Caco-2 (cell line): ENCODE measurements around the gene PLIN1. TPM values are rescaled to one million over a fixed set of nuclear protein-coding genes. Genes with fewer than 3 reads are reported as not detected.

Source experiments
- BruUV-seq: library from RNA; stranded (reverse); fragments of 400-500 nt; replicated peaks from 2 replicates; lab custom pipeline; 2021; lab: Mats Ljungman, UMichigan
- CTCF ChIA-PET: fragments of 300-600 bp; sonication (Branson Sonifier 250); formaldehyde crosslinking; loops from one replicate; lab custom pipeline; 2022; ENCODE audit warnings: antibody characterized with exemption; lab: Charles Lee
- POLR2A ChIA-PET: fragments of 300-600 bp; sonication (Branson Sonifier 250); formaldehyde crosslinking; loops from one replicate; lab custom pipeline; 2022; ENCODE audit warnings: antibody characterized with exemption; lab: Charles Lee
- DNase-seq, 2 experiments: peaks; one replicate each; pipeline versions ENCODE4 v3.0.0 to v3.0.0-alpha.2; 2020 to 2022
- H3K27me3 ChIP-seq: replicated peaks from 2 replicates; pipeline ENCODE4 v1.6.0; 2011; ENCODE audit warnings: low read length; ENCODE audit not compliant: control insufficient read depth, insufficient read depth
- H3K36me3 ChIP-seq: 2 replicates; pipeline ENCODE4 v1.5.1; 2011; ENCODE audit warnings: low read length; ENCODE audit not compliant: control insufficient read depth, insufficient read depth
- H3K4me1 ChIP-seq: fragments of 250-450 bp; sonication (Bioruptor Pico); 2 replicates; pipeline ENCODE4 v1.5.1; 2020; ENCODE audit warnings: mild to moderate bottlenecking
- H3K4me3 ChIP-seq: 2 replicates; pipeline ENCODE4 v1.5.1; 2011; ENCODE audit warnings: low read depth, mild to moderate bottlenecking, control low read depth, low read length
- H3K9me3 ChIP-seq: fragments of 250-450 bp; sonication (Bioruptor Pico); 2 replicates; pipeline ENCODE4 v1.5.1; 2020; ENCODE audit warnings: mild to moderate bottlenecking, moderate library complexity
- H3K27ac Mint-ChIP-seq: one replicate; pipeline ENCODE4 v1.8.0; 2022; ENCODE audit warnings: mixed read lengths; ENCODE audit not compliant: unreplicated experiment
- H3K27me3 Mint-ChIP-seq: one replicate; pipeline ENCODE4 v1.8.0; 2022; ENCODE audit warnings: mixed read lengths; ENCODE audit not compliant: insufficient read depth, unreplicated experiment
- H3K36me3 Mint-ChIP-seq: one replicate; pipeline ENCODE4 v1.8.0; 2022; ENCODE audit warnings: mild to moderate bottlenecking, mixed read lengths; ENCODE audit not compliant: insufficient read depth, unreplicated experiment
- H3K4me1 Mint-ChIP-seq: one replicate; pipeline ENCODE4 v1.8.0; 2022; ENCODE audit warnings: low read depth, mixed read lengths; ENCODE audit not compliant: unreplicated experiment
- H3K4me3 Mint-ChIP-seq: one replicate; pipeline ENCODE4 v1.8.0; 2022; ENCODE audit warnings: mild to moderate bottlenecking, moderate library complexity, mixed read lengths; ENCODE audit not compliant: unreplicated experiment
- H3K9me3 Mint-ChIP-seq: one replicate; pipeline ENCODE4 v1.8.0; 2022; ENCODE audit warnings: mixed read lengths; ENCODE audit not compliant: unreplicated experiment
- CTCF ChIP-seq, 2 experiments: fragments of 200-600 bp in 1 of 2; IDR thresholded peaks; 1 replicate in 1 of 2; 2 replicates in 1 of 2; pipeline versions ENCODE4 v1.5.1 to v1.8.0; 2011 to 2022; ENCODE audit warnings: antibody characterized with exemption in 1 of 2, control low read depth in 1 of 2, inconsistent platforms in 1 of 2, low read depth in 1 of 2, low read length in 1 of 2, mild to moderate bottlenecking in 1 of 2, moderate library complexity in 1 of 2; ENCODE audit not compliant: insufficient read depth in 1 of 2, severe bottlenecking in 1 of 2, unreplicated experiment in 1 of 2
- intact Hi-C: fragments of 100-400 bp; cut with micrococcal nuclease; formaldehyde crosslinking; loops from one replicate; pipeline ENCODE4 v1.10.0; 2022; ENCODE audit not compliant: unreplicated experiment
- total RNA-seq: library from RNA; stranded (reverse); gene quantifications from 2 replicates; pipeline ENCODE4 v1.2.3, GENCODE V29; 2022

The PLIN1 gene
- total RNA-seq, 1 experiment from 2014 or later = not detected

- intact Hi-C loops = no loop called here
- Mint-ChIP-seq H3K4me3 (no peak overlapping the region), H3K27me3 (no peaks in the 10 kb centered on the region), H3K4me1 (no peaks in the 10 kb centered on the region), H3K27ac (no peak overlapping the region), H3K36me3 (no peaks in the 10 kb centered on the region), H3K9me3 (no peaks in the 10 kb centered on the region)
- Histone ChIP-seq H3K27me3 (no peaks in the 10 kb centered on the region), H3K4me1 (no peaks in the 10 kb centered on the region), H3K36me3 (no peaks in the 10 kb centered on the region), H3K9me3 (no peaks in the 10 kb centered on the region), H3K4me3 (no peak overlapping the region)
- no peak for DNase-seq
- ChIA-PET POLR2A (no interaction called here), CTCF (no interaction called here)
- no peak for TF ChIP-seq CTCF (IDR thresholded peaks at IDR 0.05; ENCODE audit: insufficient read depth in 1 of 2, low read depth in 1 of 2, low read length in 1 of 2, severe bottlenecking in 1 of 2, unreplicated experiment in 1 of 2)
- no TSS peak for BruUV-seq
Observed at GRCh38 chr15:89641053-89641452, 38.1 kb downstream of the PLIN1 start.

- Mint-ChIP-seq H3K4me3 (no peak overlapping the region), H3K9me3 (peaks cover 5% of the 10 kb centered on the region), H3K27ac (no peak overlapping the region), H3K4me1 (no peaks in the 10 kb centered on the region), H3K27me3 (no peaks in the 10 kb centered on the region), H3K36me3 (no peaks in the 10 kb centered on the region)
- no peak for DNase-seq
- intact Hi-C loops = no loop called here
- BruUV-seq = no TSS peak
- no peaks in the 10 kb centered on the region for H3K4me1 ChIP-seq
- no peaks in the 10 kb centered on the region for H3K9me3 ChIP-seq
- no peaks in the 10 kb centered on the region for H3K36me3 ChIP-seq
- ChIA-PET CTCF (no interaction called here), POLR2A (no interaction called here)
- H3K27me3 ChIP-seq = no peaks in the 10 kb centered on the region
- TF ChIP-seq CTCF (IDR thresholded peaks at IDR 0.05; ENCODE audit: insufficient read depth in 1 of 2, low read depth in 1 of 2, low read length in 1 of 2, severe bottlenecking in 1 of 2, unreplicated experiment in 1 of 2) = no peak
- no peak overlapping the region for H3K4me3 ChIP-seq
Observed at GRCh38 chr15:89640245-89640644, 38.9 kb downstream of the PLIN1 start.

GRCh38 chr15:89633585-89633984 is 45.6 kb downstream of the PLIN1 start:
- intact Hi-C loops = no loop called here
- peak overlapping the region; percentile 15 for H3K27ac Mint-ChIP-seq
- no peak overlapping the region for H3K4me3 Mint-ChIP-seq
- 0 out of 2 replicates have a peak, but pooled peaks cover 3% of the 10 kb centered on the region for H3K9me3 ChIP-seq
- peaks cover 59% of the 10 kb centered on the region for H3K36me3 Mint-ChIP-seq
- H3K27me3 Mint-ChIP-seq = no peaks in the 10 kb centered on the region
- no peaks in the 10 kb centered on the region for H3K27me3 ChIP-seq
- H3K36me3 ChIP-seq = no peaks in the 10 kb centered on the region; the same call in 1 of the 2 replicates
- no peaks in the 10 kb centered on the region for H3K4me1 Mint-ChIP-seq
- no peak for DNase-seq
- no peaks in the 10 kb centered on the region for H3K4me1 ChIP-seq
- TF ChIP-seq CTCF (IDR thresholded peaks at IDR 0.05; ENCODE audit: insufficient read depth in 1 of 2, low read depth in 1 of 2, low read length in 1 of 2, severe bottlenecking in 1 of 2, unreplicated experiment in 1 of 2) = no peak
- CTCF ChIA-PET = no interaction called here
- no TSS peak for BruUV-seq
- POLR2A ChIA-PET = no interaction called here
- H3K9me3 Mint-ChIP-seq = peaks cover 9% of the 10 kb centered on the region
- H3K4me3 ChIP-seq = no peak overlapping the region
